NCI-H226 (cell line): Measurements from ENCODE around the gene MEIS1.
A peak's percentile ranks its signal among the peaks of the same experiment; 100 is the strongest.

Experiments used
- DNase-seq: peaks from one replicate; pipeline ENCODE4 v3.0.0-alpha.2; 2015

Gene MEIS1

DNA sequence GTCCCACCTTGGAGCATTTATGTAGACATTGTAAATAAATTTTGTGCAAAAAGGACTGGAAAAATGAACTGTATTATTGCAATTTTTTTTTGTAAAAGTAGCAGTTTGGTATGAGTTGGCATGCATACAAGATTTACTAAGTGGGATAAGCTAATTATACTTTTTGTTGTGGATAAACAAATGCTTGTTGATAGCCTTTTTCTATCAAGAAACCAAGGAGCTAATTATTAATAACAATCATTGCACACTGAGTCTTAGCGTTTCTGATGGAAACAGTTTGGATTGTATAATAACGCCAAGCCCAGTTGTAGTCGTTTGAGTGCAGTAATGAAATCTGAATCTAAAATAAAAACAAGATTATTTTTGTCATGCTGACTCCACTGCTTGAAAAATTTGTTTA, 137.5 kb downstream of the MEIS1 start:
- DNase-seq = no peak

DNA sequence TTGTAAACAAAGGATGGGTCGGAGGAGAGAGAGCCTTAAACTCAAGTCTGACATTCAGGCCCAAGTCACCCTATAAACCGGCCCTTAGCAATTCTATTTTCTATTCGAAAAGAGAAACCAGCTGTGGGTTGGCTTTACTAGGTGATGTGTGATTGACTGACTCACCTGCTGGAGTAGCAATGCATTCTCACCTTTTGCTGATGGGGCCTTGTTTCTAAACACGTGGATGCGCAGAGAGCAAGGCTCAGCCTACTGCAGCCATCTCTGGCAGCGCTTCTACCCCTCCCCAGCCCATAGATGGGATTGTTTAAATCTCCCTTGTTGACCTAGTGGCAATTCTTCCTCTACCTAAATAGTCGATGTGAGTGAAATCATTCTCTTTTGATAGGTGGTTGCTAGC, 138.5 kb downstream of the MEIS1 start:
- DNase-seq = no peak

DNA sequence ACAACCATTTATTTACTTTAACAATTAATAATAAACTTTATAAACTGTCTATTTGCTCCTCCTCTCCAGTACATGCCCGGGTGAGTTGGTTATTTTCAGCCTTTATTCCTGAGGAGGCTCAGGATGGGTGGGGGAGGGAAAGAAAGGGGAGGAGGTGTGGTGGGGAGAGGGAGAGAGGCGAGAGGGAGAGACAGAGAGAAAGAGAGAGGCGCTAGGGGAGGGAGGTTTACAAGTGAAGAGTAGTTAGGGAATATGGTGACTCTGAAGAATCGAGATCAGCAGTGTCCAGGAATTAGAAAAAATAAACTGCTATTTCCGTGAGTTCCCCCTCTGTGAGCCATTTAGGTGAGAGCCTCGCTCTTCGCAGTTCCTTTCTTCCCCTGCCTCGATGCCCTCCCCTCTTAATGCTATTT, 138.9 kb downstream of the MEIS1 start:
- no peak for DNase-seq

DNA sequence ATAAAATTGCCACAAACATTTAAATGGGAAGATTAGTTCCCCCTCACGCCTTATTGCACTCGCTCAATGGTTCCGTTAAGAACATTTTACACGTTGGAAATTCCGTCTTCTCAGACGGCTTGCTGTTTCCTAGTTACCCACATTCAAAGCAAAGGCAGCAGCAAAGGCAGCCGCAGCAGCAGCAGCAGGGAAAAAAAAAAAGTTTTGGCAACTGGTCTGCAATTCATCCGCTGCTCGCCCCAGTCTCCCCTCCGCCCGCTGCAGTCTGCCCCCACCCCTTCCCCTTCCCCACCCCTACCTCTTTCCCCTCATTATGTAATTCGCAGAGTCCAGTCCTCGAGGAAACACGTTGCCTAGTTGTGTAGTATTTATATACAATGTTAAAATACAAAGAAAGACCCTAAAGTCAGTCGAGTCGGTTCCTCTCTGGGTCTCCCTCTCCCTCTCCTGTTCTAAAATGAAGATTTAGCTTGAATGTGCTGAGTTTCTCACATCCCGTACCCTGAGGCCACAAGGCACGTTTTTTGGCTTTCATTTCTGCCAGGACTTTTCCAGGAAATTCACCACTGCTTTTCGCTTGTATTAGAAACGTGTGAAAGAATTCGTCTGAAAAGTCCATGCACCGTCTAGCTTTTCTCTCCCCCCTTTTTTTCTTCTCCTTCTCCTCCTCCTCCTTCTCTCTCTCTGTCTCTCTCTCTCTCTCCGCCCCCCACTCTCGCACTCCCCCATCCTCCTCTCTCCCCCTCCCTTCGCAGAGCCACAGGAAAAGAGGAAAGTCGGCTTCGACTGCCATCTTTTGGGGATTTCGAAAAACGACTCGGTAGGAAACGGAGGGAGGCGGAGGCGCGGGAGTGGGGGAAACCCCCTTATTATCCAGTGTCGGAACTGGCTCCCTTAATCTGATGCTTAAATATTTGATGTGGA, 140.0 kb downstream of the MEIS1 start:
- DNase-seq = peak; percentile 68

DNA sequence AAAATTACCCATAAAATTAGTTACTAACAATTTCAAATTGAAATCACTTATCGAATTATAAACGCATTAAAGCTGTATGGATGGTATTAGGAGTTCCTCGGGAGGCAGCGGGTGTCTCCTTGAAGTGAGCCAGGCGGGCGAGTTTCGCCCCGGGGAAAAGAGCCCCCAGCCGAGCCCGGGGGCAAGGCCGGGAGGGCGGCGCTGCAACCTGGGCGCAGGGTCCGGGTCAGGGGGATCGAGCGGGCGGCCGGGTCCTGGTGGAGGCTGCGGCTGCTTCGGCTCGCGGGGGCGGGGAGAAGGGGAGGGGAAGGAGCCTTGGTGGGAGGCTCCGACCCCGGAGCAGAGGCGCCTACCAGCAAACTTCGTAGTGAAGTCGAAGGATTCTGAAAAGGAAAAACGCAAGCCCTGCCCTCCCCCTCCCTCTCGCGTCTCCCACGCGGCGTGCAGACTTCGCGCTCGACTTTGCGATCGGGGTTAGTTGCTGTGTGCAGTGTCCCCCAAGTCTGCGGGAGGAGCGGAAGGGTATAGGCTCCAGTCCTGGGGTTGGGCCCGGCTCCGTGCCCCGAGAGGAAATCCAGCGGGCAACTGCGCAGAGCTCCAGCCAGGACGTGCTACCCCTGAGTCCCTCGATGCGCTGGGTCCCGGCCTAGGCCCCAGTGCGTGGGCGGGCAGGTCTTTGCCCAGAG, 140.8 kb downstream of the MEIS1 start:
- no peak for DNase-seq

DNA sequence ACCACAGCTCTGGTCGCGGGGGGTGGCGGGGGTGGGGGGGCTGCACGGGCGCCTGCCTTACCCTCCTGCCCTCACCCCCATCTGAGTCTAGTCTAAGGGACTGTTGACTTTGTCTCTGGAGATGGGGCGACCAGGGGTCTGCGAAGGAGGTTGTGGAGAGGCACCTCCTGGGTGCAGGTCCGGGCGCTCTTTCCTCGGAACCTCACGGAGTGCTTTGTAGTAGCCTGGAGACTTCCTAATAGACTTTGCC, 141.3 kb downstream of the MEIS1 start:
- no peak for DNase-seq

DNA sequence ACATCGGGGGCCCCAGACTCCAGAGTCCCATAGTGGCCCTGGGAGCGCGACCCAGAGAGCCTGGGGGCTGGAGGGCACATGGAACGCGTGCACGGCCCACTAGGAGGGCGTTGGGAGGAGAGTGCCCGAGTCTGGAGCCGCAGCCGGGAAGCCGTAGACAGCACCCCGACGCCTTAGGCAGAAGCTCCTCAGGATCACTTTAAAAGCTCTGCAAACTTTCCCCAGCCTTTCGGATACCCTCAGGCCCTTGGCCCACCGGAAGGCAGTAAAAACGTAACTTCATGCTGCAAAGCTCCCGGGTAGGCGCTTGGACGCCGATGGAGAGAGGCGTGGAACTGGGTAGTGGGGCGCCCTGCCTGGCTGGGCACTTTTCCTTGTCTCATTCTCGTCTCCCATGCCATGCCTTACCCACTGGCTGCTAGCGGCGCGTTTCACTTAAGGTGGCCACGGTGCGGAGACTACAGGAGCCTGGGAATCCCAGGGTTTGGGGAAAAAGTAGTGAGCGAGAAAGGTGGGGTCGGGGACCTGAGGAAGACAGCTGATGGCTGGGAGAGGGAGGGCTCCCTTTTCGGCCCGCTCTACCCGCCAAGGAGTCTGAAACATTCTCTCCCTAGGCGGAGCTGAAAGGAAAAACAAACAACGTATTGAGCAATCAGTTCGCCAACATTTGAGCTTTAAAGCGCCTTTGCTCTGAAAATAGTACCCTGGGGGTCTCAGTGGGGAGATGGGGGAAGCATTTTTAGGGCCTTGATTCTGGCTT, 141.8 kb downstream of the MEIS1 start:
- no peak for DNase-seq

DNA sequence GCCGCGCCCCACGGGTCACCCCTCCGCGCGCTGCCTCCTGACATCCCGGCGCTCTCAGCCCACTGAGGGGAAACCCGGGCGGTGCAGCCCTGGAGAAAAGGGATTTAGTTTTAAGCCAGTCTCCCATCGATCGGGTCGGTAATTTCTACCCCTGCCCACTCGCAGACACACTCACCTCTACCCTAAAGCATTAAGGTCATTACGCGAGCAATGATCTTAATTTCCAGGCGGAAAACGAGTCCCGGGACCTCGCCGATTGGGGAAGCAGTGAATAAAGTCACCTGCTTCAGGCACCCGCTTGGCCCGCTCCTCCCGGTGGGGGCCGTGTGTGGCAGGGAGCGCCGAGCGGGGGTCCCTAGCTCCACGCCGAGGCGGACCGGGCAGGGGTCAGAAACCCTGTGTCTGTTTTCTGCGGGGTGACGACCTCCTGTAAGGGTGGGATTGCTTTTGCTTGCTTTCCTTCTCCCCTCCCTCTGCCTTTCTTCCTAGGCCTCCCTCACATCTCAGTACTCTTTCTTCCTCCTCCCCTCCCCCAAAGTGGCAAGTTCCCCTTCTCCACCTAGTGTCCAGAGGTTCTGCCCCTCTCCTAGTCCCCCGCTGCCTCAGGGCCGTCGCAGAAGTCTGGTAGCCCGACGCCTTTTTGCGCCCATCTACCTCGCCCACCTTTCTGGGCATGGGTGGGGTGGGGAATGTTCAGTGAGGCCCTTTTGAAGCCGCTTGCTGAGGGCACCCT, 142.6 kb downstream of the MEIS1 start:
- no peak for DNase-seq

DNA sequence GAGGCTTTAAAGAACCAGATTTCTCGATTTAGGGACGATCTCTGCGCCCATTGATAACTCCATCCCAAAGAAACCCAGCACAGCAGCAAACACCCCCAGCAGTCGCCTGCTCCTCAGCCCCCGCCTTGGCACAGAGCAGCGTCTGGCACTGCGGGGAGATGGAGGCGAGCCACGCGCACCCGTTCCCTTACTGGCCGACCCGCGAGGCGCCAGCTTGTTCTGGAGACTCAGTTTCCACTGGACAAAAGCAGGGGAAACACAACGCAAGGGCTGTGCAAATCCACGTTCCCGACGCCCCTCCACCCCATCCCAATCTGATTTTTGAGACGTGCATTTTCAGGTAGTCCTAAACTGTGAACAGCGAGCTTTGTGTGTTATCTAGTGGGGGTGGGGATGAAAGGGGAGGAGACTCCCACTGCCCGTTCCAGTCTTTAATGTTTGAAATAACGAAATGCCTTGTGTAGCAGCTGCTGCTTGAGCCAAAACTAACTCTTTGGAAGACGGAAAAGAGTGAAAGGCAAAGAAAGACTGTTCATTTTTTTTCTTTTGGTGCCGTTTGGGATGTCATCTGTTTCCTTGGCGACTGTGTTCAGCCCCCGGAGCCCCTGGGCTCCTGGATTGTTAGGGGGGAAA, 143.2 kb downstream of the MEIS1 start:
- no peak for DNase-seq

DNA sequence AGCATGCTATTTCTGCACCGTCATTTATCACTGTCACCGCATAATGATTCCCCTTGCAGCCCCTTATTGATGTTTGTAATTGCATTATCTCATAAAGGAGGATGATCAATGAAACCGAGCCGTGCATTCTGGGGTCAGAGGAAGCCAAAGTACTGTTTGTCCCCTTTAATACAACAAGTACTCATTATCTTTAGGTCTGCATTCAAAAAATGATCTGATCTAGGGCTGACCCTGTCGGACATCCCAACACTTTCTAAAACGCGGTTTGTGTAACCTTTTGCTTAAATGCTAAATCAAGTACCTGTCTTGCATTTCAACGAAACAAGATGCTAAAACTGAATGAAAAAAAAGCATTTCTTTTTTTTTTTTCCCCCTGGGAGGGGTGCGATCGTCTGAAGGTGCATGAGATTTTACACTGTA, 143.8 kb downstream of the MEIS1 start:
- no peak for DNase-seq

DNA sequence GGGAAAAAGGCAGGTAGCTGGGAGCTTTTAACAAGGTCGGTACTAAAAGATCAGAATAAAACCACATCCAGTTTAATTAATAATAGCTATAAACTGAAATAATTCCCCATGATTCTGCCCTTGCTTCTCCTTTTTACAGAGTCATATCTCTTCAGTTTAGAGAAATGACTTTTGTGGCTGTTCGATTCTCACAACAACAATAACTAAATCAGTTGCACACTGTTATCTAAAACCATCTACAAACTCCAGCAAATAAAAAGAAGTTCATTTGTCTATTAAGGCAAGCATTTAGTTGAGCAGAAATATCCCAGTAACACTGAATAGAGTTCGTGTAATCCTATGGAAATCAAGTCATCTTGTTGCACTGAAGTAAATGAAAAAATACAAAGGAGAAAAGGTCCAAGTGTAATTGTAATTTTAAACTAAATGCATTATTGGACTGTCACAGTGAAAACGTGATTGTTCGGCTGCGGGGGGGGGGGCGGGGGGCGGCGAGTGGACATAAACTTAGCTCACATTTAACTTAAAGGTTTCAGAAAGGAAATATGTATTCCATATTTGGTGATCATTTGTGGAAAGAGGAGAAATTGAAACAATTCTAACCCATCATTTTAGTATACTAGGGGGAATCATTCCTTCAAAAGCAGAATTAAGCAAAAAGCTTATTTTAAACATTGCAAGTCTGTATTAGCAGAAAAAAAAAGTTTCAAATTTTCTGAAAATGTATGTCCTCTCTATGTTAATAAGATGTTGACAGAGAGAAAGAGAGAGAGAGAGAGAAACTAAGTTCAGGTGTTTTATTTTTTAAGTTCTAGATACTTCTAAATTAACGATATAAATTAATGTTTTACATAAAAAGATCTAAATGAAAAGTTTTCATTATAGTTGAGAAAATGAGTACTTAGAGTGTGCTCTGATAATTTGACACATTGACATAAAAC, 144.5 kb downstream of the MEIS1 start:
- no peak for DNase-seq

DNA sequence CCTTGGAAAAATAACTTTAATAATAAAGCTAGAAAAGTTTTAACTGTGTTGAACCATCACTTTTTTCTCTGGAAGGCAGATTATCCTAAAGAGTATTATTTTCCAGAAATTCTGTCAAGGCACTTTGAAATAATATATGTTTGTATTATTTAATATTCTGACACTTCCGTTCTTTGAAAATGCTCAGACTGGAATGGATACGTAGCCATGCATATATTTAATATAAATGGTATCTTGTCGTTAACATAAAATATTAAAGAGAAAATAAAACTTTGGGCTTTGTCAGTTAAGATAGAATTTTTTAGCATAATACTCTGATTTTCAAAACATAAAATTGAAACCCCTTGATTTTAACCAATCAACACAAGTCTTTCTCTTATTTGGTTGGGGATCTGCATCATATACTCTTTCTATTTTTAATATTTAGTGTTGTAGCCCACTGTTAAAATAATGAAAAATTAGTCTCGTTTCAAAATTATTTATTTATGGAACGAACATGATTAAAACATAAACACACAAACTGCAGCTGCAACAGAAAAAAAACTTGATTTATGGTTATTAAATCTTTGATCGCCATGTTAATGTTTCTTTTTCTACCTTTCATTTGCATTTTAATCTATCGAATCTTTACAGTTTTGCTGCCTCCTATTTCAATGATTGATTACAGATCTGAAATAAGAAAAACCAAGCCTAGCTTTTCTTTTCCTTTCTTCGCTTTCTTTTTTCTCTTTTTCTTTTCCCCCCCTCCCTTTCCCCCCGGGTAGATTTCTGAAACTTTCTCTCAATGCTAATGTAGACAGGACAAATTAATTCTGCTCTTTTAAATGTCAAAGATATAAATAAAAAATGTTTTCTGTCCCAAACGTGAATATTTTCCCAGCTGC, 145.5 kb downstream of the MEIS1 start:
- DNase-seq = no peak

DNA sequence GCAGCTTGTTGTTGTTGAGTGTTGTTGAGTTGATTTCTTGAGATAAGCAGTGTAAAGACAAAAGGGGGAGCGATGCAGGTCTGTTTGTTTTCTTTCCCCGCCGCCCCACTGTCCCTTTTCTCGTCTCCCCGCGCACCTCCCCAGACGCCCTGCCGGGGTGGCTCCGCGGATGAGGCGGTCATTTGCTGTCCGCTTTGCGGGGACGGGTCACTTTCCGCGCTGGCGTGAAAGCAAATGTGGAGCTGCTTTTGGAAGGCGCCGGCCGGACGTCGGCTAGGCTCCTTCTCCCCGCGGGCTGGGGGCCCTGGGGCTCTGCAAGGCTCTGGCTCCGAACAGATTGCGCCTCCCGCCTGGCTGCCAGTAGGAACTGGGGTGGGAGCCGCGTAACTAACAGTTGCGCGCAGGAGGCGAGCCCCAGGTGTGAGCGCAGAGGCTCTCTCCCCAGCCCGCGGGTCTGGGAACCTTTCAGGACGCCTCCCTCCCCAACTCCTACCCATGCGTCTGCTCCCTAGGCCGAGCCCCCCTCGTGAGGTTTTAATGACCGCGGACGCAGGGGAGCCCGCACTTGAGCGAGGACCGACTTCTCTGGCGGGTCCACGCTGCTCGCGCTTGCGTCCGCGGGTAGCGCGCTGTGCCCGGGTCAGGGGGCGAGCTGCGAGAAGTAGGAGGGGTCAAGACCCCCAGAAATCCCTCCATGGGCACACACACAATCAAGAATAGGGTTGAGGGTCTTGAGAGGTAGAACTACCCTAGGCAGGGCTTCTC, 146.6 kb downstream of the MEIS1 start:
- DNase-seq = no peak

DNA sequence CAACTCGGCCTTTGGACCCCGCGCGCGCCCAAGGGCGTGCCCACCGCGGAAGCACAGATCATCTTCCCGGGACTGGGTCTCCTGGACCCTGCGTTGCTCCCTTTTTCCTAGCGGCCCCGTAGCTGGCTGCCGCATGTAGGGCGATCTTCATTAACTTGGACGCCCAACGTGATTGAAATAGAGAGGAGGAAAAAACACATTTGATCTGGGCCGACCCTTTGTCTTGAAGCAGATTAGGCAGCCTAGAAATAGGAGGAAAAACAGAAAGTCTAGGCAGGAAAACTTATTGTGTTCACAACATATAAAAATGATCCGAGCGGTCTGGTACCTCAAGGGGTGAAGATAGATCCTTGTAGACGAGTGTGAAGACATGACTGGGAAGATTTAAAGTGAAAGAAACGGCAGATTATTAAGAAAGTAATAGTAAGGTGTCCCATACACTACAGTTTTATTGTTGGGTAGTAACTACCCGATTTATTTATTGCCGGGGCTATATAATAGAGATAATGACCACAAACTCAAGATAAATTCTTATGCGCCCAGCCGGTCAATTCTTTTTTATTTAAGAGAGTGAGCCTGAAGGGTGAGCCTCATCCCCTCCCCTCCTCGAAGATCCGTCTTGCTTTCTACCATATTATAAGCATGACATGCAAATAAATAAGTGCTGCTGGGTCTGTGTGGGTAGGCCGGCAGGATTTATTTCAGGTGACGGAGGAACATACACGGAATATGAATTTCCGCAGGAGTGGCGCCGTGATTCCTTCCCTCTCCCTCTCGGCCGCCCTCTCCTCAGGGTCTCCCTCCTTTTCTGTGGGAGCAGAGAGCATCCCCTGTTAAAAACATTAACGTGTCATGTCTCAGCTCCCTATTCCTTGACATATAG, 147.4 kb downstream of the MEIS1 start:
- no peak for DNase-seq

DNA sequence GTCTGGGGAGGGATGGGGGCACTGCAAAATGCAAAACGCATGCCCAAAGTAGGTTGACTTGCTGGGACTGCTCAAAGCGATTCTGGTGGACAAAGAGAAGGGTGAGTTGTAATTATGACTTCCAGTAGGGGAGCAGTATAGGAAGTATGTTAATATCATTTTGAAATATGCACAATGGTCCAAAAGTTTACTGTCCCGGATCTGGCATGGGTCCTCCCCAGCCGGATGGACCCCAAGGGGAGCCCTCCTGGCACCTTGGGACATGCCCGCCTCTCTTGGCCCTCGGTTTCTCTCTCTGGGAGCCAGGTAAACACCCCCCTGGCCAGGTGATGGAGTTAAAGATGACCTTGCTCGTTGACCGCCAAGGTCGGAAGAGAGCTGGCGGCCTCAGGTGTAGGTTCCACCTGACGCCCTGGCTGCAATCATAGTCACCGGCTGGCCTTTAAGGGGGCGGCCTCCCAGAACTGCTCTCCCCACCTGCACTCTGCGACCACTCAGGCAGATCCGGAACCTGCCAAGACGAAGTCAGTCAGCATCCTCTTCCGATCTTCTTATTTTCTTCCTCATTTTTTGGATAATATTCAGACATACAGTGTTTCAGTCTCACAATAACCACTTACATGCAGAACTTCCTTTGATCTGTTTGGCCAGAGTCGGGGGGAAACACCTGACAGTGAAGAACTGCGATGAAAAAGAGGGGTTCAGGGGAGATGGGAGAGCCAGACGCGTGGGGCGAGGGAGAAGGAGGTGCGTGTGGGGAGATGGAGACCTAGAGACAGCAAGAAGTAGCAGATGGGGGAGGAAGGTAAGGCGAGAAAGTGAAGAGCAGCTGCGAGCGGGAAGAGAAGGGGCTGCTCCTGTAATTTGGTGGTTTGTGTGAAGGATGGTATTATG, 148.3 kb downstream of the MEIS1 start:
- DNase-seq = no peak

DNA sequence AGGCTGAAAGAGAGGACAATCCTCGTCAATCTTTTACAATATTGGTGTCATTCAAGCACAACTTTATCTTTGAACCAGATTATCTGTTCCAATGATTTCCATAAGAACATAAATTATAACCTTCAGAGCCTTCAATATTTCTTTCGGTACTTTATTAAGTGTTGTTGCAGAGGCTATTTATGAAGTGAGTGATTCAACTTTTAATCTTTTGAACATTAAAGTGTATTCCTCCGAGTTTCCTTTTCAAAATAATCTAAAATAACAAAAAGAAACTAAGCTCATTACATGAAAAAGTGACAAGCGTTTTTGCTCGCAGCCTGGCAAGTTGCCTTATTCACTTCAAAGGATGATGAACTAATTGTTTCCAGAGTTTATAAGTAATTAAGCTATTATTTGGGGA, 149.0 kb downstream of the MEIS1 start:
- no peak for DNase-seq

DNA sequence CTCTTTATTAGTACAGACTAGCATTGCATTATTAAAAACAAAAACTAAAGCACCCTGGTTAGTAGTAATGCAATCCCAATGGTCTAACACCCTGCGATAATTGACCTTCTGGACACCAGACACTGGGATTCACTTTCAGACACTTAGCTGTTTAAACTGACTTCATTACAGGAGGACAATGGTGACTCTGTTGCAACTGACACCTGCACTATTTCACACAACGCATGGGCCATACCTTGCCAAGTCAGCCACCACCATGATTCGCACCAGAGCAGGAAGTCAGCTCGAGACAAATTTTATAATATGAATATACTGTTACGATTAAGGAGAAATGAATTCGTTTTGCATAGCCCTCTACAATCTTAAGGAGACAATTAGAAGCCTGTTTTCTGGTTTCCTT, 150.7 kb downstream of the MEIS1 start:
- no peak for DNase-seq

DNA sequence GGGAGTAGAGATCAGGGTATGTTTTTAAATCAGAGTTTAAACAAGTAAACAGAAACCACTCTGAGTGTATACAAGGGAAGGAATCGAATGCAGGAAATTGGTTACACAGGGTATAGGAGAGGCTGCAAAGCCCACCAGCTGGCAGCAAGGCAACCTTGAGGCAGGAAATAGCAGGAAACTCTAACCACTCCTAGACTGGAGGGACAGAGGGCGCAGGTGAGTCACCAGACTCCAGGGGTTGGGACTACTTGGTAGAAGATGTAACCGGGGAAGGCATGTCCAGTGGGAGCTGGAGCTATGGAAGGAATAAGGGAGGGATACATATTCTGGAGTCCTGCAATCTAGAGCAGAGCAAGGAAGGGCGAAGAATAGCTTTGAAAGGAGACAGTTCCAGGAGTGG, 152.3 kb downstream of the MEIS1 start:
- DNase-seq = no peak
